ENCODE measurements around the gene ARL5C. TPM values are rescaled to one million over a fixed set of nuclear protein-coding genes. Genes with fewer than 3 reads are reported as not detected.

The ARL5C gene
- total RNA-seq, 1 donor from 2014 or later, result not detected

- H3K27ac ChIP-seq, result no peak overlapping the region
- H3K27me3 ChIP-seq, result peaks cover 42% of the 10 kb centered on the region
- no peaks in the 10 kb centered on the region for H3K4me1 ChIP-seq
Measured at GRCh38 chr17:39167476-39167875, 1.5 kb upstream of the ARL5C start.

GRCh38 chr17:39166437-39167335 lies 725 bp upstream of the ARL5C start:
- H3K79me2 ChIP-seq (ENCODE audit: low read depth), result no peaks in the 10 kb centered on the region
- H3K4me3 ChIP-seq, result no peak overlapping the region
- Mint-ChIP-seq H3K27me3 (ENCODE audit: insufficient read depth, low read depth) (peaks cover 29% of the 10 kb centered on the region), H3K4me3 (peak overlapping the region; percentile 70), H3K4me1 (peaks cover 6% of the 10 kb centered on the region), H3K27ac (no peak overlapping the region), H3K36me3 (no peaks in the 10 kb centered on the region), H3K9me3 (peaks cover 3% of the 10 kb centered on the region)
- no peaks in the 10 kb centered on the region for H3K4me1 ChIP-seq
- H3K36me3 ChIP-seq, result no peaks in the 10 kb centered on the region
- H2AFZ ChIP-seq (replicated peaks), result no peak overlapping the region
- H4K20me1 ChIP-seq (ENCODE audit: low read depth), result no peaks in the 10 kb centered on the region
- TF ChIP-seq CTCF (IDR thresholded peaks at IDR 0.05) (no peak), EZH2phosphoT487 (IDR thresholded peaks at IDR 0.05) (no peak), EZH2 (IDR thresholded peaks at IDR 0.05) (no peak)
- no peak overlapping the region for H3K4me2 ChIP-seq
- H3K9me3 ChIP-seq (ENCODE audit: low read depth), result no peaks in the 10 kb centered on the region
- no peak overlapping the region for H3K27ac ChIP-seq
- peaks cover 42% of the 10 kb centered on the region for H3K27me3 ChIP-seq
- DNase-seq (ENCODE audit: low spot score), result no peak
- H3F3A ChIP-seq (ENCODE audit: low read depth), result peaks cover 36% of the 10 kb centered on the region
- H3K9ac ChIP-seq, result no peak overlapping the region

More at GRCh38 chr17:39167476-39167875, 1.5 kb upstream of the ARL5C start:
- H3K79me2 ChIP-seq (ENCODE audit: low read depth), result no peaks in the 10 kb centered on the region
- no peak overlapping the region for H3K27ac Mint-ChIP-seq
- no peak overlapping the region for H3K9ac ChIP-seq
- H3K36me3 Mint-ChIP-seq, result no peaks in the 10 kb centered on the region
- peaks cover 36% of the 10 kb centered on the region for H3F3A ChIP-seq (ENCODE audit: low read depth)
- H3K4me1 Mint-ChIP-seq, result peaks cover 12% of the 10 kb centered on the region
- H2AFZ ChIP-seq (replicated peaks), result no peak overlapping the region
- H3K4me3 Mint-ChIP-seq, result no peak overlapping the region
- peaks cover 3% of the 10 kb centered on the region for H3K9me3 Mint-ChIP-seq
- H4K20me1 ChIP-seq (ENCODE audit: low read depth), result no peaks in the 10 kb centered on the region
- no peaks in the 10 kb centered on the region for H3K9me3 ChIP-seq (ENCODE audit: low read depth)
- H3K27me3 Mint-ChIP-seq (ENCODE audit: insufficient read depth, low read depth), result peaks cover 29% of the 10 kb centered on the region
- H3K4me2 ChIP-seq, result no peak overlapping the region
- H3K36me3 ChIP-seq, result no peaks in the 10 kb centered on the region
- no peak for TF ChIP-seq CTCF (IDR thresholded peaks at IDR 0.05)
- no peak for TF ChIP-seq EZH2 (IDR thresholded peaks at IDR 0.05)
- TF ChIP-seq EZH2phosphoT487 (IDR thresholded peaks at IDR 0.05), result no peak
- H3K4me3 ChIP-seq, result no peak overlapping the region
- DNase-seq (ENCODE audit: low spot score), result no peak

- no peaks in the 10 kb centered on the region for H3K79me2 ChIP-seq (ENCODE audit: low read depth)
- H3K36me3 ChIP-seq, result no peaks in the 10 kb centered on the region
- Mint-ChIP-seq H3K36me3 (no peaks in the 10 kb centered on the region), H3K27ac (peak overlapping the region; percentile 53), H3K4me3 (peak overlapping the region; percentile 88), H3K9me3 (peaks cover 3% of the 10 kb centered on the region), H3K27me3 (ENCODE audit: insufficient read depth, low read depth) (peaks cover 29% of the 10 kb centered on the region), H3K4me1 (peaks cover 6% of the 10 kb centered on the region)
- H3K9ac ChIP-seq, result no peak overlapping the region
- peaks cover 36% of the 10 kb centered on the region for H3F3A ChIP-seq (ENCODE audit: low read depth)
- peaks cover 42% of the 10 kb centered on the region for H3K27me3 ChIP-seq
- no peaks in the 10 kb centered on the region for H3K9me3 ChIP-seq (ENCODE audit: low read depth)
- peak overlapping the region; percentile 61 for H3K4me3 ChIP-seq
- H4K20me1 ChIP-seq (ENCODE audit: low read depth), result no peaks in the 10 kb centered on the region
- H3K4me2 ChIP-seq, result peak overlapping the region; percentile 91
- no peaks in the 10 kb centered on the region for H3K4me1 ChIP-seq
- peak; percentile 22 for DNase-seq (ENCODE audit: low spot score)
- H3K27ac ChIP-seq, result no peak overlapping the region
- TF ChIP-seq EZH2 (IDR thresholded peaks at IDR 0.05), result peak; percentile 69
- TF ChIP-seq EZH2phosphoT487 (IDR thresholded peaks at IDR 0.05), result peak; percentile 65
- no peak for TF ChIP-seq CTCF (IDR thresholded peaks at IDR 0.05)
- H2AFZ ChIP-seq (replicated peaks), result peak overlapping the region; percentile 90
Measured at GRCh38 chr17:39165178-39165840, 652 bp downstream of the ARL5C start.
